WI38 (cell line): Measurements from ENCODE around the gene ZFYVE21.

ENCODE experiments used
- H3K4me3 ChIP-seq: 2 replicates; pipeline ENCODE4 v1.5.1; 2011; ENCODE audit warnings: low read depth, mild to moderate bottlenecking, control low read depth, low read length
- TF ChIP-seq, protein P1 (sequence below): IDR thresholded peaks from 2 replicates; pipeline ENCODE4 v1.5.1; 2012; ENCODE audit warnings: low read depth, mild to moderate bottlenecking, control low read depth, low read length

Gene ZFYVE21

DNA sequence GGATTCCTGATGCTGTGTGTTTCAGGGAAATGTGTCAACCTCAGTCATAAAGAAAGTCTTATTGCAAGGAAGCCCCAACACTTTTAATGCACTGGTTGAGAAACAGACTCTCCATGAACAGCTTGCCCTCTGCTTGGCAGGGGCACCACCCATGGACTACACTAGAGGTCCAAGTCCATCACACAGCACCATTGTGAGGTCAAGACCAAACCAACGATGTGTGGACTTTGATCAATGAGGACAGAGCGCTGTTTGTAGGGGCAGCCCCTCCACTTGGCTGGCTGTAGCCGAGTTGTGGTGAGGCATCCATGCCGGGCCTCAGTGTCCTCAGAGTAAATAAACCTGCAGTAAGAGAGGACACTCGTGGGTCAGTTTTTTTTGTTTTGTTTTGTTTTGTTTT lies 29.8 kb downstream of the ZFYVE21 start:
- TF ChIP-seq, protein P1, sequence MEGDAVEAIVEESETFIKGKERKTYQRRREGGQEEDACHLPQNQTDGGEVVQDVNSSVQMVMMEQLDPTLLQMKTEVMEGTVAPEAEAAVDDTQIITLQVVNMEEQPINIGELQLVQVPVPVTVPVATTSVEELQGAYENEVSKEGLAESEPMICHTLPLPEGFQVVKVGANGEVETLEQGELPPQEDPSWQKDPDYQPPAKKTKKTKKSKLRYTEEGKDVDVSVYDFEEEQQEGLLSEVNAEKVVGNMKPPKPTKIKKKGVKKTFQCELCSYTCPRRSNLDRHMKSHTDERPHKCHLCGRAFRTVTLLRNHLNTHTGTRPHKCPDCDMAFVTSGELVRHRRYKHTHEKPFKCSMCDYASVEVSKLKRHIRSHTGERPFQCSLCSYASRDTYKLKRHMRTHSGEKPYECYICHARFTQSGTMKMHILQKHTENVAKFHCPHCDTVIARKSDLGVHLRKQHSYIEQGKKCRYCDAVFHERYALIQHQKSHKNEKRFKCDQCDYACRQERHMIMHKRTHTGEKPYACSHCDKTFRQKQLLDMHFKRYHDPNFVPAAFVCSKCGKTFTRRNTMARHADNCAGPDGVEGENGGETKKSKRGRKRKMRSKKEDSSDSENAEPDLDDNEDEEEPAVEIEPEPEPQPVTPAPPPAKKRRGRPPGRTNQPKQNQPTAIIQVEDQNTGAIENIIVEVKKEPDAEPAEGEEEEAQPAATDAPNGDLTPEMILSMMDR, result no peak
- no peak overlapping the region for H3K4me3 ChIP-seq

DNA sequence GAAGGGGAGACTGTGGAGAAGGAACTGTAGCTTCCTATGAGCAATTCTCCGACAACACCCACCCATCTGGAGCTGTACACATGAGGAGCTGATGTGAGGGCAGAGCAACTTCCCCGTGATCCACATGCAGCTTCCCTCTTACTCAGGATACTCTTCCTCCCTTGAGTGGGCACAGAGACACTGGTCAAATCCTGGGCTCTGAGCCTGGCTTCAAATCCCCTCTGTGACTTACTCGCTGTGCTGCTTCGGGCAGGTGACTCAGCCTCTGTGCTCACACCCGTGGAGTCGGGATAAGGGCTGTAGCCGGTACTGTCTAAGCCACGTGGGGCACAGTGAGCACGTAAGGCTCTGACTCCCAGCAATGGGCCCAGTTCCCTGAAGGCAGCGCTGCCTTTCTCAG lies 31.1 kb downstream of the ZFYVE21 start:
- no peak overlapping the region for H3K4me3 ChIP-seq
- TF ChIP-seq, protein P1, result no peak

DNA sequence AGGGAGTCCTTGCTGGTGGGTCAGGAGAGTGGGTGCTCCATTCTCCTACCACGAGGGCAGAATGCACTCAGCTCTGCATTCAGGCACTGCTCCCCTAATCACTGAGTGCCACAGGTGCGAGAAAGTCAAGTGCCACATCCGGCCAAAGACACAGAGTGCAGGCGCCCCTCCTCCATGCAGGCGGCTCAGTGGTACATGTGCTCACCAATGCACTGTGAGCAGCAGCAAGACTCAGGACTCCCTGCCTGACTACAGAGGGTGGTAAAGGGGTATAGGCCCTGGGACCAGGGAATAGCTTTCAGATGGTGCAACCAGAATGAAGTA lies 32.9 kb downstream of the ZFYVE21 start:
- TF ChIP-seq, protein P1, result no peak
- H3K4me3 ChIP-seq, result no peak overlapping the region

DNA sequence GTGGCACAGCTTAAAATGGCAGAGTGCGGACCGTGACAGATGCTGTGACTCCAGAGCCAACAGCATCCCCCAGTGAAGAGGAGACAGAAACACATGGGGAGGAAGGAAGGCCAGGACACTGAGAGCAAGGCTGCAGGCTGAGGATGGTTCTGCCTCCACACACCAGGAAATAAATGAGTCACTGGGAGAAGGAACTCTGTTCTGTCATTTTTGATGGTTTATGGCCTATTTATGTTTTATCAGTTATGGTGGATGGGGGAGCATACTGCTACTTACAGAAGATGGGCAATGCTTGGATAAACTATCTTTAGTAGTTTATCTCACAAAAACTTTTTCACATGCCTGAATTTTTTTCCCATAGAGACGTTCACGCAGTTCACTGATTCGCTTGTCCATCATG lies 33.8 kb downstream of the ZFYVE21 start:
- no peak overlapping the region for H3K4me3 ChIP-seq
- TF ChIP-seq, protein P1, result no peak

DNA sequence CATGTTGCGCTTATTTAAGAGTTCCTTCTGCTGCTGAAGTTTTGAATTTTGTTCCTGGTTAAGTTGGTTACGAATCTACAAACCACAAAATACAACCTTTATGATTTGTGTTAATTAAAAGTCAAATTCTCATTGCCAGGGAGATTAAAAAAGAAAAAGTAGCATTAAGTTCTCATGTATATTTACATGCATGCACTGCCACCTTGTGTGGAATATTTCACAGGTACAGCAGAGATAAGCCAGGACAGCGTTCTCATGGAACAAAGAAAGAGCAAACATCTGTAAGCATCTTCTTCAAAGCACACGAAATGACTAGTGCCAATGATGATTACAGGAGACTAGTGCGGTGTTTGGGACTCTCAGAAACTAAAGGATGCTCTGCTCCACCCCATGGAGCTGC lies 34.2 kb downstream of the ZFYVE21 start:
- no peak overlapping the region for H3K4me3 ChIP-seq
- TF ChIP-seq, protein P1, result no peak

DNA sequence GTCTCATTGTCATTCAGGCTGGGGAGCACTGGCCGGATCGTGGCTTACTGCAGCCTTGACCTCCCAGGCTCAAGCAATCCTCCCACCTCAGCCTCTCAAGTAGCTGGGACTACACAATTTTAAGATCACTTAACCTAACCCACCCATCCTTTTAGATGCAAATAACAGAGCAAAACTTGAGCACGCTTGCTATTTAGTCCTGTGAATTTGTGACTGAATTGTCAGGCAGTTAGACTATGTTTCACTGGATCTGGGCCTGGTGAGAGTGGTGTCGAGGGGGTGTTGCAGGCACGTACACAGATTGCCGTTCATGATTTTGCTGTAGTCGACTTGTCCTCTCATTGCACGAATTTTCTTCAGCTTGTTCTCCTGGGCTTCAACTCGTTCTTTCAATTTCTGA lies 38.2 kb downstream of the ZFYVE21 start:
- H3K4me3 ChIP-seq, result no peak overlapping the region
- TF ChIP-seq, protein P1, result no peak

DNA sequence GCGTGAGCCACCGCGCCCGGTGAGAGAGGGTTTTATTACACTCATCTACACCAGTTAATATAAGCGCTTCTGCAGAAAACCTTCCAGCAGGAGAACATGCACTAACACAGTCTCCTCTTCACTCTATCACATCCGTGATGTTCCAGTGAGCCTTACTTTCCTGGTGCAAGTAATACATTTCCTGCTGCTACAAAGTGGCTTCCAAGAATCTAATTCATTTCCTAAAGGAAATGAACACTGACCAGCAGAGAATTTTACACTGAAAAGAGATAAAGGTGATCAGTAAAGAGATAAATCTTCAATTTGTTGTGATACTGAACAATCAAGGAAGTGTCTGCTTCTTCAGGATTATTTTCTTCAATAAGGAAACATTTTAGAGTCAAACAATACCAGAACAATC lies 39.5 kb downstream of the ZFYVE21 start:
- no peak overlapping the region for H3K4me3 ChIP-seq
- TF ChIP-seq, protein P1, result no peak
